Testis (tissue), 3 donors: ENCODE results near the gene GATA2. TPM values are rescaled to one million over a fixed set of nuclear protein-coding genes. Genes with fewer than 3 reads are reported as not detected.

Experiments
- DNase-seq: peaks from one replicate; pipeline ENCODE4 v3.0.0-alpha.2; 2019
- H3K27ac ChIP-seq, 2 donors: fragments of 200-600 bp; sonication (generic); one replicate each; pipeline ENCODE4 v1.5.1; 2019
- H3K27me3 ChIP-seq: fragments of 200-600 bp; sonication (generic); one replicate; pipeline ENCODE4 v1.5.1; 2019
- H3K36me3 ChIP-seq: fragments of 200-600 bp; sonication (generic); one replicate; pipeline ENCODE4 v1.5.1; 2017; ENCODE audit warnings: low read depth; ENCODE audit errors: missing control alignments
- H3K4me1 ChIP-seq: fragments of 200-600 bp; sonication (generic); one replicate; pipeline ENCODE4 v1.5.1; 2019
- H3K4me3 ChIP-seq, 2 donors: fragments of 200-600 bp; sonication (generic); one replicate each; pipeline ENCODE4 v1.5.1; 2017 to 2019
- H3K9me3 ChIP-seq: fragments of 200-600 bp; sonication (generic); one replicate; pipeline ENCODE4 v1.5.1; 2017
- CTCF ChIP-seq, 3 experiments: fragments of 450-650 bp in 2 of 3; fragments of 200-600 bp in 1 of 3; sonication (generic) in 1 of 3; IDR thresholded peaks; one replicate each; pipeline ENCODE4 v1.5.1; 2016 to 2019; ENCODE audit warnings: antibody characterized with exemption in 3 of 3, mild to moderate bottlenecking in 2 of 3, moderate library complexity in 1 of 3
- POLR2A ChIP-seq: fragments of 450-650 bp; IDR thresholded peaks from one replicate; pipeline ENCODE4 v1.6.1; 2017; ENCODE audit warnings: antibody characterized with exemption, mild to moderate bottlenecking, moderate library complexity
- WGBS, 2 donors: methylation state at CpG; one replicate each; pipeline ENCODE4 v1.1.5; 2018; 5-methylcytosine and 5-hydroxymethylcytosine counted together
- intact Hi-C: fragments of 100-400 bp; cut with DNase I; formaldehyde crosslinking; loops from one replicate; pipeline ENCODE4 v1.15.1; 2023; ENCODE audit warnings: low total_unique reads
- polyA plus RNA-seq: library from polyadenylated mRNA; stranded (reverse); fragments of 350-450 nt; fragmentation: Illumina TruSeq; extraction: RNeasy Lipid Tissue Mini Kit (QIAGEN cat#74804); gene quantifications from one replicate; pipeline ENCODE4 v1.2.3, GENCODE V29; 2014; ENCODE audit warnings: low read depth, low replicate concordance; ENCODE audit not compliant: insufficient read depth
- total RNA-seq, 2 donors: library from RNA; depleted of rRNA; stranded (reverse); fragments of >200 nt; gene quantifications; one replicate each; pipeline ENCODE4 v1.2.3, GENCODE V29; 2016

The GATA2 gene
- total and polyA plus RNA-seq, 3 donors from 2014 or later, result 6.6 to 13.5 (median 11.9) TPM

- TF ChIP-seq POLR2A (no peak), CTCF (IDR thresholded peaks at IDR 0.05) (no peak)
- DNase-seq, result no peak
- H3K27me3 ChIP-seq, result no peaks in the 10 kb centered on the region
- H3K4me1 ChIP-seq, result peaks cover 11% of the 10 kb centered on the region
- H3K9me3 ChIP-seq, result no peaks in the 10 kb centered on the region
- intact Hi-C loops, result loop anchor here (5.0 to 10.0 kb wide), 3 partner anchors 72 to 425 kb away; no protein-coding TSS in a partner anchor
- WGBS, 2 donors, result 82 to 88% methylated on average over 4 of the region's 4 CpGs
- no peak overlapping the region for H3K4me3 ChIP-seq
- no peak overlapping the region for H3K27ac ChIP-seq
- H3K36me3 ChIP-seq, result no peaks in the 10 kb centered on the region
These were observed 6.8 kb upstream of the GATA2 start for GRCh38 chr3:128499724-128500275.

DNA sequence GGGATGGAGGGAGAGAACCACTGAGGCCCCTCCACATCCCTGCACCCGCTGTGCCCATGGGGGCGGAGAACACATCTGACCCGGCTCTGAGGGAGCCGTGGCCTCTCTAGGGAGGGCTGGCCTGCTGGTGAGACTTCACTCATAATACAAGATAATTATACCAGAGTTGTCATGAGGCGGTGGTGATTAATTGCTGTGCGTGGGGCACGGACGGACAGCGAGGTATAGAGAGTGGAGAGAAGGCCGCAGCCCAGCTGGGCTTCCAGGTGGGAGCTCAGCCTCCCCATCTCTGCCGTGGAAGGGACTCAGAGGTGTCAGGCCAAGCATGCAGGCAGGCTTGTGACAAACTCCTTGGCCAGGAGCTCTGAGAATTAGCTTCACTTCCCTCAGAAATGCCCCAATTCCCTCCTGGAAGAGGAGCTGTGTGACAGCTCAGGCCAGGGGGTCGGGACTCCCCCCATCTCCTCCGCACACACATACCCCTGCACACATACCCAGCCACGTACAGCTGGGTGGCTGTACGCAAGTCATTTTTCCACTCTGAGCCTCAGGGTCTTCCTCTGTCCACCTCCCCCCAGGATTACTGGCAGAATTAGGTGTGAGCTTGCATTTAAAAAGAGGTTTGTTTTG, 6.0 kb upstream of the GATA2 start:
- Histone ChIP-seq H3K27me3 (no peaks in the 10 kb centered on the region), H3K4me1 (peaks cover 11% of the 10 kb centered on the region), H3K9me3 (no peaks in the 10 kb centered on the region), H3K27ac (no peak overlapping the region), H3K4me3 (no peak overlapping the region), H3K36me3 (no peaks in the 10 kb centered on the region)
- WGBS, 2 donors, result 67 to 68% methylated on average over 13 to 15 of the region's 15 CpGs
- peak; percentile 4 for DNase-seq
- intact Hi-C loops, result loop anchor here (5.0 to 10.0 kb wide), 3 partner anchors 72 to 424 kb away; no protein-coding TSS in a partner anchor
- TF ChIP-seq POLR2A (no peak), CTCF (IDR thresholded peaks at IDR 0.05) (no peak)

- DNase-seq, result peak; percentile 9
- intact Hi-C loops, result loop anchor here (5.0 to 10.0 kb wide), 3 partner anchors 71 to 423 kb away; no protein-coding TSS in a partner anchor
- no peaks in the 10 kb centered on the region for H3K9me3 ChIP-seq
- peak overlapping the region in 1 of 2 donors; percentile 60 for H3K4me3 ChIP-seq
- H3K27me3 ChIP-seq, result no peaks in the 10 kb centered on the region
- 28% methylated on average over 5 of the region's 5 CpGs for WGBS, 2 donors
- no peak overlapping the region for H3K27ac ChIP-seq
- no peak for TF ChIP-seq CTCF (IDR thresholded peaks at IDR 0.05)
- TF ChIP-seq POLR2A, result no peak
- H3K36me3 ChIP-seq, result no peaks in the 10 kb centered on the region
- peaks cover 11% of the 10 kb centered on the region for H3K4me1 ChIP-seq
These were observed 5.2 kb upstream of the GATA2 start for GRCh38 chr3:128498127-128498626.

DNA sequence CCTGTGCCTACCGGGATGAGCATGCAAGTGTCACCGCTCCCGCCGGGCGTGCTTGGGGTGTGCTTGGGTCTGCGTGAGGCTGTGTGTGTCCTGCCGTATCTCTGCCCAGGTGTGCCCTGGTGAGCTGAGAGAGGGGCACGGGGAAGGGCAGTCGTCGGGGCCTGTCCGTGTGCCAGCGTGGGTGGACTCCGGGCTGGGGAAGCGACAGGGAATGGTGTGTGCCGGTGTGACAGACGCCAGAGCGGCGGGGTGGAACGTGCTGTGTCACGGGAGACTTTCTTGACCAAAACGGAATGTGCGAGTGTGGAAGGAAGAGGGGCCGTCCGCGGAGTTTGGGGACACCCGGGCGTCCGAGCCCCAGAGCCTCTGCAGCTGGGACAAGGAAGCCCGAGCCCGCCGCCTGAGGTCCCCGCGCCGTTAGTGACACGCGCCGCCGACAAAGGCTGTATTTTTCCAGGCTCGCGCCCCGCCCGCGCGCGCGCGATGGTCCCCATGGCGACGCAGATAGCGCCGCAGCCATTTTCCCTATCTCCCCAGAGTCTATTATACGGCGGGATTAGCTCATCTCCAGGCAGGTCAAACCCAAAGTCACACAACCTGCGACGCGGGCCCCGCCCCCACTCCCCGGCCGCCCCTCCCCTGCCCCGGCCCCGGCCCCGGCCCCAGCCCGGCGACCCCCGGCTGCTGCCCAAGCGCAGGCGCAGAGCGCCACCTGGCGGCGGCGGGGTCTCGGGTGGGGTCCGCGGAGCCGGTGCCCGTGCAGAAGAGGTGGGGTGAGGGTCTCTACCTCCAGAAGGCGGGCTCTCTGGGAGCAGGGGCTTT, 4.5 kb upstream of the GATA2 start:
- peak; percentile 75 for DNase-seq
- no peaks in the 10 kb centered on the region for H3K27me3 ChIP-seq
- peak; percentile 50 to 89 (median 58) for TF ChIP-seq CTCF (IDR thresholded peaks at IDR 0.05)
- TF ChIP-seq POLR2A, result no peak
- no peaks in the 10 kb centered on the region for H3K9me3 ChIP-seq
- no peaks in the 10 kb centered on the region for H3K36me3 ChIP-seq
- H3K4me3 ChIP-seq, result peak overlapping the region; percentile 58 to 60
- intact Hi-C loops, result loop anchor here (5.0 to 10.0 kb wide), 3 partner anchors 70 to 423 kb away; no protein-coding TSS in a partner anchor
- H3K27ac ChIP-seq, result no peak overlapping the region
- WGBS, 2 donors, result 1% methylated on average over 75 of the region's 77 CpGs; no CpG with 5 or more reads in 1 of the 2 donors
- peaks cover 11% of the 10 kb centered on the region for H3K4me1 ChIP-seq
